Measurements from ENCODE around the gene NPM1. TPM values are rescaled to one million over a fixed set of nuclear protein-coding genes. Genes with fewer than 3 reads are reported as not detected.

The NPM1 gene
- total and polyA plus RNA-seq, 4 donors = 133 to 959 (median 363) TPM

DNA sequence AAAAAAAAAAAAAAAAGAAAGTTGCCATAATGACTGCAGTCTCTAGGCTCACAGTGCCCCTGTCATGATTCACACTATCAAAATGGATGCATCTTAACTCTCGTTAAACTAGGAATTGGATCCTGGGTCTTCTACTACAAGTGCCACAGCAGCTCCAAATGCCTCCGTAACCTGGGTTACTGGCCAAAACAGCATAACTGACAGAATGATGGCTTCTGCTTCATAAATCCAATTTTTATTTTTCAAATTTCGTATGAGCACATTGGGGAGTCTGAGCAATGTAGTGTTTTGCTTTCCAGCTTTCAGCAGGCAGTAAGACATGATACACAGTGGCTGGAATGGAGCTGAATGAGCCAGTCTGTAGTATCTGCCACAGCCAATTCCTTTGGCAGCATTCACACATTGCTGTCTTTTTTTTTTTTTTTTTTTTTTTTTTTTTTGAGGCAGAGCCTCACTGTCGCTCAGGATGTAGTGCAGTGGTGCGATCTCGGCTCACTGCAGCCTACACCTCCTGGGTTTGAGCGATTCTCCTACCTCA is 36.0 kb upstream of the NPM1 start (continued):
- TF ChIP-seq, protein P1, sequence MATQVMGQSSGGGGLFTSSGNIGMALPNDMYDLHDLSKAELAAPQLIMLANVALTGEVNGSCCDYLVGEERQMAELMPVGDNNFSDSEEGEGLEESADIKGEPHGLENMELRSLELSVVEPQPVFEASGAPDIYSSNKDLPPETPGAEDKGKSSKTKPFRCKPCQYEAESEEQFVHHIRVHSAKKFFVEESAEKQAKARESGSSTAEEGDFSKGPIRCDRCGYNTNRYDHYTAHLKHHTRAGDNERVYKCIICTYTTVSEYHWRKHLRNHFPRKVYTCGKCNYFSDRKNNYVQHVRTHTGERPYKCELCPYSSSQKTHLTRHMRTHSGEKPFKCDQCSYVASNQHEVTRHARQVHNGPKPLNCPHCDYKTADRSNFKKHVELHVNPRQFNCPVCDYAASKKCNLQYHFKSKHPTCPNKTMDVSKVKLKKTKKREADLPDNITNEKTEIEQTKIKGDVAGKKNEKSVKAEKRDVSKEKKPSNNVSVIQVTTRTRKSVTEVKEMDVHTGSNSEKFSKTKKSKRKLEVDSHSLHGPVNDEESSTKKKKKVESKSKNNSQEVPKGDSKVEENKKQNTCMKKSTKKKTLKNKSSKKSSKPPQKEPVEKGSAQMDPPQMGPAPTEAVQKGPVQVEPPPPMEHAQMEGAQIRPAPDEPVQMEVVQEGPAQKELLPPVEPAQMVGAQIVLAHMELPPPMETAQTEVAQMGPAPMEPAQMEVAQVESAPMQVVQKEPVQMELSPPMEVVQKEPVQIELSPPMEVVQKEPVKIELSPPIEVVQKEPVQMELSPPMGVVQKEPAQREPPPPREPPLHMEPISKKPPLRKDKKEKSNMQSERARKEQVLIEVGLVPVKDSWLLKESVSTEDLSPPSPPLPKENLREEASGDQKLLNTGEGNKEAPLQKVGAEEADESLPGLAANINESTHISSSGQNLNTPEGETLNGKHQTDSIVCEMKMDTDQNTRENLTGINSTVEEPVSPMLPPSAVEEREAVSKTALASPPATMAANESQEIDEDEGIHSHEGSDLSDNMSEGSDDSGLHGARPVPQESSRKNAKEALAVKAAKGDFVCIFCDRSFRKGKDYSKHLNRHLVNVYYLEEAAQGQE (IDR thresholded peaks at IDR 0.05) = no peak
- TF ChIP-seq RAD21 (IDR thresholded peaks at IDR 0.05) (no peak), EGR1 (IDR thresholded peaks at IDR 0.05; ENCODE audit: low read depth in 2 of 2) (no peak)

DNA sequence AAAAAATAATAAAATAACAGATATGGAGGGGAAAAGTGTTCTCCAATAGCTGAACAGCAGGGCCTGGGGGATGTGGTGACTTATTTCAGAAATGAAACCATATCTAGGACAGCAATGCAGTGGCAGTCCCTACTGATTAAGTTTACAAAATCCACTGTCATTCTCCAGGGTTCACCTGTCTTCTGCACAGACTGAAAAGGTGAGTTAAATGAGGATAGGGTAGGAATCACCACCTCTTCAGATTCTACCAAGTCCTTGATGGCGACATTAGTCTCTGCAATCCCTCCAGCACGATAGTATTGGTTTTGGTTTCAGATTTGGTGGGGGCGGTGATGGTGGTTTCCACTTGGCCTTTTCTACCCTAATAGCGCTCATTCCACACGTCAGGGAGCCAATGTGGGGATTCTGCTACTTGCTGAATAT is 32.3 kb upstream of the NPM1 start:
- no peaks in the 10 kb centered on the region for H3K9me3 ChIP-seq (ENCODE audit: control insufficient read depth in 4 of 4, low read length in 3 of 4)
- no peak for DNase-seq (ENCODE audit: low spot score)
- no peak overlapping the region for H3K27ac ChIP-seq (ENCODE audit: low read depth in 1 of 2, low read length in 2 of 2)
- no peaks in the 10 kb centered on the region for H3K27me3 ChIP-seq (ENCODE audit: control insufficient read depth in 4 of 4, insufficient read depth in 4 of 4, low read length in 3 of 4)
- H3K36me3 ChIP-seq (ENCODE audit: control insufficient read depth in 4 of 4, insufficient read depth in 3 of 4, low read depth in 1 of 4, low read length in 3 of 4) = no peaks in the 10 kb centered on the region
- no peak overlapping the region for H3K9ac ChIP-seq (ENCODE audit: low read depth in 1 of 2, low read length in 2 of 2)
- WGBS = 85% methylated on average over 5 of the region's 5 CpGs
- H3K4me3 ChIP-seq (ENCODE audit: low read depth in 1 of 3, low read length in 3 of 3) = no peak overlapping the region
- no peak for TF ChIP-seq GABPA (IDR thresholded peaks at IDR 0.05 in 1 of 2, conservative IDR thresholded peaks at IDR 0.05 in 1 of 2)
- no peak for TF ChIP-seq HNF4A (conservative IDR thresholded peaks at IDR 0.05)
- no peak for TF ChIP-seq EGR1 (IDR thresholded peaks at IDR 0.05; ENCODE audit: low read depth in 2 of 2)
- TF ChIP-seq, protein P2, sequence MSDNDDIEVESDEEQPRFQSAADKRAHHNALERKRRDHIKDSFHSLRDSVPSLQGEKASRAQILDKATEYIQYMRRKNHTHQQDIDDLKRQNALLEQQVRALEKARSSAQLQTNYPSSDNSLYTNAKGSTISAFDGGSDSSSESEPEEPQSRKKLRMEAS (IDR thresholded peaks at IDR 0.05) = no peak
- TF ChIP-seq RXRA (IDR thresholded peaks at IDR 0.05) = no peak
- no peak for TF ChIP-seq TAF1 (conservative IDR thresholded peaks at IDR 0.05)
- no peak for TF ChIP-seq RAD21 (IDR thresholded peaks at IDR 0.05)
- no peak for TF ChIP-seq FOXA1 (IDR thresholded peaks at IDR 0.05)
- TF ChIP-seq, protein P3, sequence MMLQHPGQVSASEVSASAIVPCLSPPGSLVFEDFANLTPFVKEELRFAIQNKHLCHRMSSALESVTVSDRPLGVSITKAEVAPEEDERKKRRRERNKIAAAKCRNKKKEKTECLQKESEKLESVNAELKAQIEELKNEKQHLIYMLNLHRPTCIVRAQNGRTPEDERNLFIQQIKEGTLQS (IDR thresholded peaks at IDR 0.05) = no peak
- TF ChIP-seq NR2F2 (IDR thresholded peaks at IDR 0.05) = no peak
- TF ChIP-seq, protein P4, sequence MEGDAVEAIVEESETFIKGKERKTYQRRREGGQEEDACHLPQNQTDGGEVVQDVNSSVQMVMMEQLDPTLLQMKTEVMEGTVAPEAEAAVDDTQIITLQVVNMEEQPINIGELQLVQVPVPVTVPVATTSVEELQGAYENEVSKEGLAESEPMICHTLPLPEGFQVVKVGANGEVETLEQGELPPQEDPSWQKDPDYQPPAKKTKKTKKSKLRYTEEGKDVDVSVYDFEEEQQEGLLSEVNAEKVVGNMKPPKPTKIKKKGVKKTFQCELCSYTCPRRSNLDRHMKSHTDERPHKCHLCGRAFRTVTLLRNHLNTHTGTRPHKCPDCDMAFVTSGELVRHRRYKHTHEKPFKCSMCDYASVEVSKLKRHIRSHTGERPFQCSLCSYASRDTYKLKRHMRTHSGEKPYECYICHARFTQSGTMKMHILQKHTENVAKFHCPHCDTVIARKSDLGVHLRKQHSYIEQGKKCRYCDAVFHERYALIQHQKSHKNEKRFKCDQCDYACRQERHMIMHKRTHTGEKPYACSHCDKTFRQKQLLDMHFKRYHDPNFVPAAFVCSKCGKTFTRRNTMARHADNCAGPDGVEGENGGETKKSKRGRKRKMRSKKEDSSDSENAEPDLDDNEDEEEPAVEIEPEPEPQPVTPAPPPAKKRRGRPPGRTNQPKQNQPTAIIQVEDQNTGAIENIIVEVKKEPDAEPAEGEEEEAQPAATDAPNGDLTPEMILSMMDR (IDR thresholded peaks at IDR 0.05; ENCODE audit: low read depth, low read length, missing input control) = no peak
- no peak for TF ChIP-seq YY1 (IDR thresholded peaks at IDR 0.05)
- TF ChIP-seq JUND (IDR thresholded peaks at IDR 0.05) = no peak
- TF ChIP-seq, protein P1 (IDR thresholded peaks at IDR 0.05) = no peak
- TF ChIP-seq HNF4G (IDR thresholded peaks at IDR 0.05) = no peak
- TF ChIP-seq FOXA2 (IDR thresholded peaks at IDR 0.05) = no peak
- TF ChIP-seq SP1 (IDR thresholded peaks at IDR 0.05) = no peak
- TF ChIP-seq, protein P5, sequence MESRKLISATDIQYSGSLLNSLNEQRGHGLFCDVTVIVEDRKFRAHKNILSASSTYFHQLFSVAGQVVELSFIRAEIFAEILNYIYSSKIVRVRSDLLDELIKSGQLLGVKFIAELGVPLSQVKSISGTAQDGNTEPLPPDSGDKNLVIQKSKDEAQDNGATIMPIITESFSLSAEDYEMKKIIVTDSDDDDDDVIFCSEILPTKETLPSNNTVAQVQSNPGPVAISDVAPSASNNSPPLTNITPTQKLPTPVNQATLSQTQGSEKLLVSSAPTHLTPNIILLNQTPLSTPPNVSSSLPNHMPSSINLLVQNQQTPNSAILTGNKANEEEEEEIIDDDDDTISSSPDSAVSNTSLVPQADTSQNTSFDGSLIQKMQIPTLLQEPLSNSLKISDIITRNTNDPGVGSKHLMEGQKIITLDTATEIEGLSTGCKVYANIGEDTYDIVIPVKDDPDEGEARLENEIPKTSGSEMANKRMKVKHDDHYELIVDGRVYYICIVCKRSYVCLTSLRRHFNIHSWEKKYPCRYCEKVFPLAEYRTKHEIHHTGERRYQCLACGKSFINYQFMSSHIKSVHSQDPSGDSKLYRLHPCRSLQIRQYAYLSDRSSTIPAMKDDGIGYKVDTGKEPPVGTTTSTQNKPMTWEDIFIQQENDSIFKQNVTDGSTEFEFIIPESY (IDR thresholded peaks at IDR 0.05) = no peak
- H3K4me1 ChIP-seq (ENCODE audit: control insufficient read depth in 4 of 4, insufficient read depth in 4 of 4, low read length in 3 of 4) = no peaks in the 10 kb centered on the region

Measured in liver (tissue), 9 donors.